ENCODE results near the gene TMEM214. TPM values are rescaled to one million over a fixed set of nuclear protein-coding genes. Genes with fewer than 3 reads are reported as not detected.

Gene TMEM214
- total RNA-seq, 1 donor from 2014 or later = 55.3 TPM

DNA sequence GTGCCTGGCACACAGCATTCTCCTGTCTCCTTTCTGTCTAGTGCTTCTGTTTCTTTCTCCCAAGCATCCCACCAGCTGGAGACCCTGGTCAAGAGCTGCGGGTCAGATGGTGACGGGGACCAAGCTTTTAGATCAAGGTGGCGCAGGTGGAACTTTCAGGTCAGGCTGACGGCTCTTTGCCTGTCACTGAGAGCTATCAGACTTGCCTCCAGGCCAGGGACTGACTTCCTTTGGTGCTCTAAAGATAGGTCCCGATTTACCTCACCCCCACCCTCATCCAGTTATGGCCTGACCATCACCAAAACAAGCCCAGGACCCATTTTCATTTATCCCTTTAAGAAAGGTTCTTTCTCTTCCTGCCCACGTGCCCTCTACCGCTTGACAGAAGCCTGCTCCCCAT is 44.5 kb downstream of the TMEM214 start:
- TF ChIP-seq, protein P1, sequence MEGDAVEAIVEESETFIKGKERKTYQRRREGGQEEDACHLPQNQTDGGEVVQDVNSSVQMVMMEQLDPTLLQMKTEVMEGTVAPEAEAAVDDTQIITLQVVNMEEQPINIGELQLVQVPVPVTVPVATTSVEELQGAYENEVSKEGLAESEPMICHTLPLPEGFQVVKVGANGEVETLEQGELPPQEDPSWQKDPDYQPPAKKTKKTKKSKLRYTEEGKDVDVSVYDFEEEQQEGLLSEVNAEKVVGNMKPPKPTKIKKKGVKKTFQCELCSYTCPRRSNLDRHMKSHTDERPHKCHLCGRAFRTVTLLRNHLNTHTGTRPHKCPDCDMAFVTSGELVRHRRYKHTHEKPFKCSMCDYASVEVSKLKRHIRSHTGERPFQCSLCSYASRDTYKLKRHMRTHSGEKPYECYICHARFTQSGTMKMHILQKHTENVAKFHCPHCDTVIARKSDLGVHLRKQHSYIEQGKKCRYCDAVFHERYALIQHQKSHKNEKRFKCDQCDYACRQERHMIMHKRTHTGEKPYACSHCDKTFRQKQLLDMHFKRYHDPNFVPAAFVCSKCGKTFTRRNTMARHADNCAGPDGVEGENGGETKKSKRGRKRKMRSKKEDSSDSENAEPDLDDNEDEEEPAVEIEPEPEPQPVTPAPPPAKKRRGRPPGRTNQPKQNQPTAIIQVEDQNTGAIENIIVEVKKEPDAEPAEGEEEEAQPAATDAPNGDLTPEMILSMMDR (IDR thresholded peaks at IDR 0.05; ENCODE audit: unreplicated experiment) = no peak
- Mint-ChIP-seq H3K27me3 (ENCODE audit: unreplicated experiment) (peaks cover 20% of the 10 kb centered on the region), H3K4me1 (ENCODE audit: unreplicated experiment) (peaks cover 39% of the 10 kb centered on the region), H3K9me3 (ENCODE audit: unreplicated experiment) (no peaks in the 10 kb centered on the region), H3K27ac (ENCODE audit: unreplicated experiment) (no peak overlapping the region), H3K4me3 (ENCODE audit: unreplicated experiment) (no peak overlapping the region), H3K36me3 (ENCODE audit: low read depth, unreplicated experiment) (peaks cover 3% of the 10 kb centered on the region)
- no peak for DNase-seq (ENCODE audit: low spot score)

DNA sequence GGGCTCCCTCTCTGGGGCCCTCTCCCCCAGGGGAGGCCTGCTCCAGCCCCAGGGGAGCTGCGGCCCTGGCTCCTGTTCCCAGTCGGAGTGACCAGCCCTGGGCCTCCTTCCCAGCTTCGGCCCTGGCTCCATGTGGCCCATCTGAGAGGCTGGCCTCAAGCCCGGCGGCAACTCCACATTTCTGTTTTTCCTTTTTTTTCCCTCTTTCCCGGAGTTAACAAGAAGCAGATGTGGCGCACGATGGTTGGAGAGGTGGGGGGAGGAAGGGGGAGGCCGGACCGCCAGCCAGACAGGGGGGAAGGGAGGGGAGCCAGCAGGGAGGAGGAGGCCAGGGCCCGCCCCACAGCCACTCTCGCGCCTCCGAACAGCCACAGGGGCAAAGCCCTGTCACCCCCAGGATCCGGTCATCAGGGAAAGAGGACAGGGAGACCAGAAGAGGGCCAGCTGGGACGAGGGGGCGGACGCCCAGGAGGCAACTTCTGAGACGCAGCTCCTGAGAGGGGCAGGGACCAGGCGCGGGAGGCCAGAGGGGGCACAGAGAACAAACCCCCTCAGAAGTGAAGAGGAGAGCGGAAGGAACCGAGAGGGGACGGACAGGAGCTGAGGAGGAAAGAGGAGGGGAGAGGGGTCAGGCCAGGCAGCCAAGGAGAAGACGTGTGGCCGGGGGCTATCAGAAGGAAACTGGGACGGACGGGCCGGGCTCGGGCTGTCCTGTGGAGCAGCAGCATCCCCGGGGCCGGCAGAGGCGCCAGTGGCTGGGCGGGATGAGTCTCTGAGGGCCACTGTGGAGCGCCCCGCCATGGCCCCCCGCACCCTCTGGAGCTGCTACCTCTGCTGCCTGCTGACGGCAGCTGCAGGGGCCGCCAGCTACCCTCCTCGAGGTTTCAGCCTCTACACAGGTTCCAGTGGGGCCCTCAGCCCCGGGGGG is 45.8 kb downstream of the TMEM214 start, which contains the start of gene EMILIN1:
TSS of gene EMILIN1 (plus strand) at position 349 of the 928 bp plus-strand sequence. CDS start at position 800, 451 bp downstream.
- no peak within 1 kb of the TSS for H3K4me3 Mint-ChIP-seq (ENCODE audit: unreplicated experiment)
- H3K4me1 Mint-ChIP-seq (ENCODE audit: unreplicated experiment) = peaks cover 38% of the 10 kb centered on the region
- TF ChIP-seq, protein P1 (IDR thresholded peaks at IDR 0.05; ENCODE audit: unreplicated experiment) = no peak
- H3K27me3 Mint-ChIP-seq (ENCODE audit: unreplicated experiment) = peaks cover 17% of the 10 kb centered on the region
- no peaks in the 10 kb centered on the region for H3K9me3 Mint-ChIP-seq (ENCODE audit: unreplicated experiment)
- H3K27ac Mint-ChIP-seq (ENCODE audit: unreplicated experiment) = no peak within 1 kb of the TSS
- peaks cover 3% of the 10 kb centered on the region for H3K36me3 Mint-ChIP-seq (ENCODE audit: low read depth, unreplicated experiment)
- DNase-seq (ENCODE audit: low spot score) = no peak

DNA sequence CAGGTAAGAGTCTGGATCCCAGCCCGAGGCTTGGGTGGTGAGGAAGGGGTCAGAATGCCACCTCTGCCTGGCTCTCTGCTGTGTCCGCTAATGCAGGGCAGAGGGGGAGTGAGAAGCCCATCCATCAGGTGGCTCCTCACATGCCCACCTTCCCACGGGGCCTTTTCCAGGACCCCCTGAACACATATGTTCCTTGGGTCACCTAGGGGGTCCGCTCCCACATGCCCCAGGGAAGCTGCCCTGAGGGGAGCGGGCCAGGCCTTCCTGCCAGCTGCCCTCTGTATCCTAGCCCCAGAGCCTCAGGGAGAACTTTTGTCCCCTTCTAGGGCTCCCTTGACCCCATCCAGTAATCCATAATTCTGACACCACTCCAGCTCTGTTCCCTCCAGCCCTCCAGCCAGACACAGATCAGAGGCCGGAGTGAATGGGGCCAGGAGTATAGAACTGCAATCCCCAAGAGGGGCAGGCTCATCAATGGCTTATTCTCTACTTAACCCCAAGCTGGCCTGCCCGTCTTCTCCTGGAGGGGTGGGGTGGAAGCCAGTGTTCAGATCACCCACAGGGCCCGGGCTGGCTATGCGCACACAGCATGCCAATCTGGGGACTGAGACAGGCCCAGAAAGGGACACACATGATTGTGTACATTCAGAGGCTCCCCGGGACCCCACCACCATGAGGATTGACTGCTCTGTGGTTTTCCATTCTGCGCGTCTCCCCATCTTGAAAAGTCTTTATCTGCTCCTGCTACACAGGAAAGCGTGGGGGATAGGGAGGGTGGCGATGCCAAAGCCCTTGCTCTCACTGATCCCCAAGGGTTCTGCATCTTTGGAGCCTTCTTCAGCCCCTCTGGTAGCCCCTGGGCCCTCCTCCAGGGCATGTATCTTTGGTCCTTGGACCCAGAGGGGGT is 46.7 kb downstream of the TMEM214 start:
- TF ChIP-seq, protein P1 (IDR thresholded peaks at IDR 0.05; ENCODE audit: unreplicated experiment) = no peak
- Mint-ChIP-seq H3K9me3 (ENCODE audit: unreplicated experiment) (no peaks in the 10 kb centered on the region), H3K36me3 (ENCODE audit: low read depth, unreplicated experiment) (peaks cover 3% of the 10 kb centered on the region), H3K27ac (ENCODE audit: unreplicated experiment) (no peak overlapping the region), H3K4me1 (ENCODE audit: unreplicated experiment) (peaks cover 32% of the 10 kb centered on the region), H3K27me3 (ENCODE audit: unreplicated experiment) (peaks cover 18% of the 10 kb centered on the region), H3K4me3 (ENCODE audit: unreplicated experiment) (no peak overlapping the region)
- DNase-seq (ENCODE audit: low spot score) = no peak

DNA sequence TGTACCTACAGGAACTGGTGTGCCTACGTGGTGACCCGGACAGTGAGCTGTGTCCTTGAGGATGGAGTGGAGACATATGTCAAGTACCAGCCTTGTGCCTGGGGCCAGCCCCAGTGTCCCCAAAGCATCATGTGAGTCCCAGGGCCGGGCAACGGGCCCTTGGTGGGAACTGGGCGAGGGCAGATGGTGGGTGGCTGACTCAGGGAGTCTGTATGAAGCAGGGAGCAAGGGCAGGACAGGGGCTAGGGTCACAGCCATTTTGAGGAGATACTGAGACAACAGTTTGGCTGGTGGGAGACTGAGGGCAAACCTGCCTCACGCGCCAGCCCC is 47.3 kb downstream of the TMEM214 start:
- Mint-ChIP-seq H3K4me3 (ENCODE audit: unreplicated experiment) (no peak overlapping the region), H3K4me1 (ENCODE audit: unreplicated experiment) (peaks cover 26% of the 10 kb centered on the region), H3K36me3 (ENCODE audit: low read depth, unreplicated experiment) (peaks cover 3% of the 10 kb centered on the region), H3K27ac (ENCODE audit: unreplicated experiment) (no peak overlapping the region), H3K27me3 (ENCODE audit: unreplicated experiment) (peaks cover 20% of the 10 kb centered on the region), H3K9me3 (ENCODE audit: unreplicated experiment) (no peaks in the 10 kb centered on the region)
- TF ChIP-seq, protein P1 (IDR thresholded peaks at IDR 0.05; ENCODE audit: unreplicated experiment) = no peak
- no peak for DNase-seq (ENCODE audit: low spot score)
